RWPE2 (cell line): ENCODE data around the gene OXER1.

Source experiments
- ATAC-seq: fragments of 200-7000 bp; cut with Tn5 transposase; 3 replicates; pipeline ENCODE4 v1.9.1; 2021; ENCODE audit warnings: low read depth
- DNase-seq: peaks from one replicate; pipeline ENCODE4 v3.0.0-alpha.2; 2020; ENCODE audit warnings: low spot score
- H3K27ac ChIP-seq: fragments of 450-650 bp; 2 replicates; pipeline ENCODE4 v1.5.1; 2017; ENCODE audit warnings: mild to moderate bottlenecking; ENCODE audit not compliant: poor library complexity, severe bottlenecking
- H3K27me3 ChIP-seq: fragments of 250-450 bp; sonication (Bioruptor Pico); 2 replicates; pipeline ENCODE4 v1.5.1; 2021; ENCODE audit warnings: mild to moderate bottlenecking, moderate library complexity; ENCODE audit not compliant: insufficient read depth, poor library complexity, severe bottlenecking
- H3K36me3 ChIP-seq: fragments of 250-450 bp; sonication (Bioruptor Pico); 2 replicates; pipeline ENCODE4 v1.5.1; 2020; ENCODE audit warnings: low read depth, mild to moderate bottlenecking, moderate library complexity
- H3K4me1 ChIP-seq: fragments of 250-450 bp; sonication (Bioruptor Pico); 2 replicates; pipeline ENCODE4 v1.5.1; 2021; ENCODE audit warnings: mild to moderate bottlenecking, moderate library complexity; ENCODE audit not compliant: insufficient read depth, poor library complexity, severe bottlenecking
- H3K4me3 ChIP-seq: fragments of 250-450 bp; sonication (Bioruptor Pico); 2 replicates; pipeline ENCODE4 v1.5.1; 2021; ENCODE audit warnings: mild to moderate bottlenecking, moderate library complexity; ENCODE audit not compliant: severe bottlenecking
- H3K9me3 ChIP-seq: fragments of 250-450 bp; sonication (Bioruptor Pico); 2 replicates; pipeline ENCODE4 v1.5.1; 2021; ENCODE audit warnings: mild to moderate bottlenecking, moderate library complexity; ENCODE audit not compliant: severe bottlenecking
- CTCF ChIP-seq: fragments of 450-650 bp; IDR thresholded peaks from one replicate; pipeline ENCODE4 v1.5.1; 2017; ENCODE audit warnings: mild to moderate bottlenecking, moderate library complexity; ENCODE audit not compliant: poor library complexity, severe bottlenecking

The OXER1 gene

GRCh38 chr2:42770288-42771131, 6.6 kb upstream of the OXER1 start:
- H3K27ac ChIP-seq: no peak overlapping the region
- ATAC-seq (peak; percentile 53; the same call in 1 of the 3 replicates), DNase-seq (no peak)
- no peaks in the 10 kb centered on the region for H3K27me3 ChIP-seq
- no peaks in the 10 kb centered on the region for H3K4me1 ChIP-seq
- peak; percentile 8 for TF ChIP-seq CTCF
- H3K36me3 ChIP-seq: no peaks in the 10 kb centered on the region
- no peak overlapping the region for H3K4me3 ChIP-seq
- no peaks in the 10 kb centered on the region for H3K9me3 ChIP-seq

- ATAC-seq: no peak
- Histone ChIP-seq H3K4me1 (no peaks in the 10 kb centered on the region), H3K27ac (no peak overlapping the region), H3K4me3 (no peak overlapping the region), H3K9me3 (no peaks in the 10 kb centered on the region), H3K27me3 (no peaks in the 10 kb centered on the region), H3K36me3 (no peaks in the 10 kb centered on the region)
- no peak for DNase-seq
- TF ChIP-seq CTCF: no peak
These were observed 5.8 kb upstream of the OXER1 start for GRCh38 chr2:42769583-42770287.

- no peaks in the 10 kb centered on the region for H3K9me3 ChIP-seq
These were observed 4.8 kb upstream of the OXER1 start for GRCh38 chr2:42768706-42769256.

GRCh38 chr2:42767899-42768705, 4.2 kb upstream of the OXER1 start:
- Histone ChIP-seq H3K4me3 (no peak overlapping the region), H3K9me3 (no peaks in the 10 kb centered on the region), H3K27me3 (no peaks in the 10 kb centered on the region), H3K4me1 (no peaks in the 10 kb centered on the region), H3K27ac (no peak overlapping the region), H3K36me3 (no peaks in the 10 kb centered on the region)
- ATAC-seq (peak; percentile 22; the same call in 2 of the 3 replicates), DNase-seq (no peak)
- no peak for TF ChIP-seq CTCF

More at GRCh38 chr2:42768706-42769256, 4.8 kb upstream of the OXER1 start:
- H3K36me3 ChIP-seq: no peaks in the 10 kb centered on the region
- no peak overlapping the region for H3K4me3 ChIP-seq
- DNase-seq: no peak
- H3K4me1 ChIP-seq: no peaks in the 10 kb centered on the region
- no peak for TF ChIP-seq CTCF
- no peaks in the 10 kb centered on the region for H3K27me3 ChIP-seq
- no peak overlapping the region for H3K27ac ChIP-seq
- no peak for ATAC-seq
